GM21576 (cell line): ENCODE measurements around the gene CASS4.

Experiments
- ATAC-seq: cut with Tn5 transposase; IDR thresholded peaks from one replicate; pipeline ENCODE4 v1.9.1; 2021; ENCODE audit warnings: mild to moderate bottlenecking, moderate library complexity; ENCODE audit not compliant: unreplicated experiment

CASS4 gene

DNA sequence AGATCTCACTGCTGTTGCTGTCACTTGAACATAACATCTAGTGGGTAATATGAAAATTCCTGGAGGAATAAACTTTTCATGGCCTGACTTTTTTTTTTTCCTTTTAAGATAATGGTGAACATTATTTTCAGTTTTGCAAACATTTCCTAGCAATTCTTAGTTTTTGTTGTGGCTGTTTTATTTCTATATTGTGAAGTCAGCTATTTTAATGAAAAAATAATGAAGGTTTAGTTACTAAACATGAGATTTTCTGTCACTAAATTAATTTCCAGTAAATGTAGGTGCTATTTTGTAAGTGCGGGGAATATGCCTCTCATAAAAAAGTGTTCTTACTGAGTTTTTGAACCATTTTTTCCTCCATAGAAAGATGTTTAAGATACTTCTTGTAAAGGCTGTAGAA is 89.1 kb downstream of the CASS4 start:
- ATAC-seq: no peak

- no peak for ATAC-seq
Observed at GRCh38 chr20:56503916-56504315, 91.9 kb downstream of the CASS4 start.

DNA sequence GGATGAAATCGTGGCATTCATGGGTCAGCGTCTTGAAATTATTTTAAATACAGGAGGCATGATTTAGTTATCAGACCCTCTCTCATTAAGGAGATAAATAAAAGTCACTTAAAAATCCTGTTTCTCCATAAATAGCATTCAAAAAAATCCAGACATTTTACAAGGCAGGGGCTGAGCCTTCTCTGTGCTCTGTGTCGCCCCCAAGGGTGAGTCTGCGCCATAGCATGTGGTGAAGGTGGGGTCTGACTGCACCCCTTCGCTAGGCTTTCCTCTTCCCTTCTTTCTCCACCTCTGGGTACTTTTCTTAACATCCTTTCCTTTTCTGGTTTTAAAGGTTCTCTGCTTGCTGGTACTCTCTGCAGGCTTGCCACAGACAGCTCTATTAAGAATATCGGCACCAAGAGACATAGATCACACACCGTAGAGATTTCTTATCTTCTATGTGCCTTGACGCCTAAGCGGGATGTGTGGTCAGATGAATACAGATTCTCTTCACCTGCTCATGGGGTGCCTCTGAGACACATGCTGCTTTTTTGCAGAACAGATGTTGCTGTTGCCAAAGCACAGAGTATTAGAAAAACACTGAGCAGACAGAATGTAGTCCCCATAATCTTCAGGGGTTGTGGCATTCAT is 92.4 kb downstream of the CASS4 start:
- ATAC-seq: no peak

DNA sequence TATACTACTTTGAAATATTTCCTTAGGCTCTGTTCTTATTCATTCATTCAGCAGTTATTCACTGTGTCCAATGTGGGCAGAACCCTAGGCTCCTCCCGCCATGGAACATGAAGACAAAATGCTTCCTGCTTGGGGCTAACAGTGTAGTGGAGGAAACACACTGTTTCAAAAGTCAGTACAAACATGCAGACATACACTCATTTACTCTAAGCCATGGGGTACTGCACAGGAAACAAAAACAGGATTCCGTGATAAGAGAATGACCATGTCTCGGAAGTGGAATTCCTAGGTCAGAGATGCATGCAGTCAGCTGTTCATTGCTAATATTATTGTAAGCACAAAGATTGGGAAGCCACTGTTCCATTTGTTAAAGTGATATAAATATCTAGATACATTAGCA is 94.0 kb downstream of the CASS4 start:
- no peak for ATAC-seq
